EL (cell line): ENCODE data around the gene DCST2.

Experiments
- DNase-seq: peaks from one replicate; pipeline ENCODE4 v3.0.0-alpha.2; 2016

DCST2 gene

GRCh38 chr1:155048449-155049334, 15.1 kb upstream of the DCST2 start:
- DNase-seq, result no peak

- peak; percentile 85 for DNase-seq
These were observed 11.5 kb upstream of the DCST2 start for GRCh38 chr1:155044812-155045657.

- no peak for DNase-seq
These were observed 10.8 kb upstream of the DCST2 start for GRCh38 chr1:155044365-155044764.

- DNase-seq, result no peak
These were observed 10.2 kb upstream of the DCST2 start for GRCh38 chr1:155043793-155044192.

- DNase-seq, result no peak
These were observed 9.7 kb upstream of the DCST2 start for GRCh38 chr1:155043301-155043702.

- DNase-seq, result no peak
These were observed 9.2 kb upstream of the DCST2 start for GRCh38 chr1:155042789-155043188.

GRCh38 chr1:155040358-155041093, 6.9 kb upstream of the DCST2 start:
- no peak for DNase-seq

- no peak for DNase-seq
These were observed 5.7 kb upstream of the DCST2 start for GRCh38 chr1:155039308-155039669.

- peak; percentile 38 for DNase-seq
These were observed 5.2 kb upstream of the DCST2 start for GRCh38 chr1:155038602-155039307.

- no peak for DNase-seq
These were observed 4.4 kb upstream of the DCST2 start for GRCh38 chr1:155037851-155038441.

GRCh38 chr1:155037043-155037442, 3.5 kb upstream of the DCST2 start:
- DNase-seq, result no peak

- no peak for DNase-seq
These were observed 2.4 kb upstream of the DCST2 start for GRCh38 chr1:155035936-155036335.

GRCh38 chr1:155034318-155035208, 982 bp upstream of the DCST2 start:
- DNase-seq, result no peak

- DNase-seq, result no peak
These were observed 695 bp downstream of the DCST2 start for GRCh38 chr1:155032886-155033285.

GRCh38 chr1:155030899-155031298, 2.7 kb downstream of the DCST2 start:
- no peak for DNase-seq

GRCh38 chr1:155030243-155030795, 3.3 kb downstream of the DCST2 start:
- no peak for DNase-seq

- DNase-seq, result no peak
These were observed 3.9 kb downstream of the DCST2 start for GRCh38 chr1:155029513-155030242.

- peak; percentile 65 for DNase-seq
These were observed 7.0 kb downstream of the DCST2 start for GRCh38 chr1:155026588-155026987.

GRCh38 chr1:155026154-155026553, 7.4 kb downstream of the DCST2 start:
- no peak for DNase-seq

- DNase-seq, result no peak
These were observed 9.3 kb downstream of the DCST2 start for GRCh38 chr1:155024315-155024714.
